Fibroblast of lung (primary cell): ENCODE data around the gene ERFE. TPM values are rescaled to one million over a fixed set of nuclear protein-coding genes. Genes with fewer than 3 reads are reported as not detected.
A peak's percentile ranks its signal among the peaks of the same experiment; 100 is the strongest.

Experiments used
- DNase-seq, 2 donors: peaks; one replicate each; pipeline versions ENCODE4 v3.0.0 to v3.0.0-alpha.2; 2010; ENCODE audit warnings: low read depth in 2 of 2
- H2AFZ ChIP-seq: 2 replicates; pipeline ENCODE4 v1.5.1; 2012; ENCODE audit warnings: low read length, control low read depth, inconsistent platforms
- H3K27ac ChIP-seq: 2 replicates; pipeline ENCODE4 v1.5.1; 2011; ENCODE audit warnings: low read length, control low read depth; ENCODE audit not compliant: insufficient read depth
- H3K27me3 ChIP-seq: 2 replicates; pipeline ENCODE4 v1.5.1; 2011; ENCODE audit warnings: mild to moderate bottlenecking, low read length; ENCODE audit not compliant: control insufficient read depth, insufficient read depth
- H3K36me3 ChIP-seq: 2 replicates; pipeline ENCODE4 v1.5.1; 2011; ENCODE audit warnings: low read length; ENCODE audit not compliant: control insufficient read depth, insufficient read depth
- H3K4me1 ChIP-seq: 2 replicates; pipeline ENCODE4 v1.5.1; 2011; ENCODE audit warnings: low read length; ENCODE audit not compliant: control insufficient read depth, insufficient read depth; ENCODE audit errors: extremely low read depth
- H3K4me2 ChIP-seq: 2 replicates; pipeline ENCODE4 v1.5.1; 2011; ENCODE audit warnings: low read length, control low read depth; ENCODE audit not compliant: insufficient read depth; ENCODE audit errors: extremely low read depth
- H3K4me3 ChIP-seq, 4 experiments: fragments of 200-600 bp in 1 of 4; sonication (generic) in 1 of 4; replicated peaks in 1 of 4; 2 replicates each; pipeline ENCODE4 v1.5.1; 2011 to 2016; ENCODE audit warnings: low read length in 4 of 4, low read depth in 3 of 4, mild to moderate bottlenecking in 3 of 4, control low read depth in 2 of 4, inconsistent platforms in 1 of 4, mixed read lengths in 1 of 4; ENCODE audit not compliant: insufficient read depth in 1 of 4; ENCODE audit errors: control extremely low read depth in 1 of 4
- H3K79me2 ChIP-seq: 2 replicates; pipeline ENCODE4 v1.5.1; 2012; ENCODE audit warnings: mild to moderate bottlenecking, low read length, inconsistent platforms; ENCODE audit not compliant: control insufficient read depth, insufficient read depth
- H3K9ac ChIP-seq: 2 replicates; pipeline ENCODE4 v1.5.1; 2011; ENCODE audit warnings: mild to moderate bottlenecking, low read length, control low read depth; ENCODE audit not compliant: insufficient read depth
- H3K9me3 ChIP-seq: 2 replicates; pipeline ENCODE4 v1.5.1; 2012; ENCODE audit warnings: low read depth, low read length; ENCODE audit not compliant: control insufficient read depth, insufficient read depth
- H4K20me1 ChIP-seq: 2 replicates; pipeline ENCODE4 v1.5.1; 2011; ENCODE audit warnings: low read length; ENCODE audit not compliant: control insufficient read depth, insufficient read depth; ENCODE audit errors: extremely low read depth
- EZH2 ChIP-seq: IDR thresholded peaks from 2 replicates; pipeline ENCODE4 v1.5.1; 2012; ENCODE audit warnings: low read length, control low read depth, mild to moderate bottlenecking; ENCODE audit errors: missing control alignments
- polyA plus RNA-seq, 2 donors: library from polyadenylated mRNA; depleted of rRNA in 1 of 2; stranded (reverse) in 1 of 2; unstranded in 1 of 2; fragments of >200 nt; gene quantifications; 2 replicates each; pipeline ENCODE4 v1.2.1, GENCODE V29; 2011 to 2012; ENCODE audit warnings: missing spikeins in 1 of 2
- total RNA-seq: library from RNA; depleted of rRNA; stranded (reverse); fragments of >200 nt; gene quantifications from 2 replicates; pipeline ENCODE4 v1.2.1, GENCODE V29; 2014
- TF ChIP-seq, protein P1 (sequence below), 2 donors: IDR thresholded peaks in 1 of 2; conservative IDR thresholded peaks in 1 of 2; 1 replicate in 1 of 2; 2 replicates in 1 of 2; pipeline ENCODE4 v1.5.1; 2011 to 2012; ENCODE audit warnings: low read length in 2 of 2, control low read depth in 1 of 2, inconsistent platforms in 1 of 2, low read depth in 1 of 2, mild to moderate bottlenecking in 1 of 2

Gene ERFE
- total and polyA plus RNA-seq, 2 donors (not counting 1 experiment from before 2014, with no cell fraction given) = 1.5 to 8.3 TPM

DNA sequence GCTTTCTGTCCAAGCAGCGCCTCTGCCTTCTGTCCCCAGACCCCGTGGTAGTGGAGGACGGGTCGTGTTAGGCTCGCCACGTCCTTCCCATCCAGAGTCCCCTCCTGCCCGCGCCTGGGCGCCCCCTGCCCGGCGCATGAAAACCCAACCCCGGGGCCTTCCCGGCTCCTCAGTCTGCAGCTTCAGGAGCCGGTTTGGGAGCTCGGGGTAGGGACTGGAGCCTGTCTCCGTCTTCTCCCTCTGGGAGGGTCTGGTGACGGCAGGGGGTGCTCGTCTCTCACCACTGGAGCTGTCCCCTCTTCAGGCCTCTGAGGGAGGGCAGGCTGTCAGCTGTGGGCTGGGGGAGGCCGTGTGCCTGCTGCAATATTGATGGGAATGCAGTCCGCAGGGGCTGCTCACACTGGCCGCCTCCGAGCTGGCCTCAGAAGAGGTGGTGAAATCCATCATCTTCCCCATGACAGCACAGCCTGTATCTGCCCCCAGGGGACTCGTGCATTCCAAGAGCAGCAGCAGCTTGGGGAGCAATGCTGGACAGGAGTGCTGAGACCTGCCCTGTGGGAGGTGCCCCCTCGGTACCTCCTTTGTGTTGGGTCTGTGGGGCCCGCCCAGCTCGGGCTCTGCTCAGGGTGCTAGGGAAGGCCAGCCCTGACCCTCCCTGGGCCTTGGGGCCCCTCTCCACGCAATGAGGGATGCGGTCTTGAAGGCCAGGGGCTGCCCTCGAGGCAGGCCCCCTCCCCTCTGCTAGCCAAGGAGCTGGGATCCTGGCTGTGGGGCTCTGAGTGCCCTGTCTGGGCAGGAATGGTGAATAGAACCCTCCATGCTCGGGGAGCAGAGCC lies 38.1 kb upstream of the ERFE start:
- Histone ChIP-seq H3K4me1 (no peaks in the 10 kb centered on the region), H3K4me2 (no peak overlapping the region), H2AFZ (no peak overlapping the region), H3K4me3 (no peak overlapping the region), H3K27me3 (peaks cover 9% of the 10 kb centered on the region), H3K9me3 (no peaks in the 10 kb centered on the region), H3K9ac (no peak overlapping the region), H3K36me3 (no peaks in the 10 kb centered on the region), H3K27ac (no peak overlapping the region), H3K79me2 (no peaks in the 10 kb centered on the region), H4K20me1 (no peaks in the 10 kb centered on the region)
- peak in 1 of 2 donors; percentile 10 for DNase-seq
- no peak for TF ChIP-seq EZH2
- TF ChIP-seq, protein P1, sequence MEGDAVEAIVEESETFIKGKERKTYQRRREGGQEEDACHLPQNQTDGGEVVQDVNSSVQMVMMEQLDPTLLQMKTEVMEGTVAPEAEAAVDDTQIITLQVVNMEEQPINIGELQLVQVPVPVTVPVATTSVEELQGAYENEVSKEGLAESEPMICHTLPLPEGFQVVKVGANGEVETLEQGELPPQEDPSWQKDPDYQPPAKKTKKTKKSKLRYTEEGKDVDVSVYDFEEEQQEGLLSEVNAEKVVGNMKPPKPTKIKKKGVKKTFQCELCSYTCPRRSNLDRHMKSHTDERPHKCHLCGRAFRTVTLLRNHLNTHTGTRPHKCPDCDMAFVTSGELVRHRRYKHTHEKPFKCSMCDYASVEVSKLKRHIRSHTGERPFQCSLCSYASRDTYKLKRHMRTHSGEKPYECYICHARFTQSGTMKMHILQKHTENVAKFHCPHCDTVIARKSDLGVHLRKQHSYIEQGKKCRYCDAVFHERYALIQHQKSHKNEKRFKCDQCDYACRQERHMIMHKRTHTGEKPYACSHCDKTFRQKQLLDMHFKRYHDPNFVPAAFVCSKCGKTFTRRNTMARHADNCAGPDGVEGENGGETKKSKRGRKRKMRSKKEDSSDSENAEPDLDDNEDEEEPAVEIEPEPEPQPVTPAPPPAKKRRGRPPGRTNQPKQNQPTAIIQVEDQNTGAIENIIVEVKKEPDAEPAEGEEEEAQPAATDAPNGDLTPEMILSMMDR (conservative IDR thresholded peaks at IDR 0.05 in 1 of 2, IDR thresholded peaks at IDR 0.05 in 1 of 2; ENCODE audit: low read depth in 1 of 2, low read length in 2 of 2) = peak in 1 of 2 donors; percentile 14

DNA sequence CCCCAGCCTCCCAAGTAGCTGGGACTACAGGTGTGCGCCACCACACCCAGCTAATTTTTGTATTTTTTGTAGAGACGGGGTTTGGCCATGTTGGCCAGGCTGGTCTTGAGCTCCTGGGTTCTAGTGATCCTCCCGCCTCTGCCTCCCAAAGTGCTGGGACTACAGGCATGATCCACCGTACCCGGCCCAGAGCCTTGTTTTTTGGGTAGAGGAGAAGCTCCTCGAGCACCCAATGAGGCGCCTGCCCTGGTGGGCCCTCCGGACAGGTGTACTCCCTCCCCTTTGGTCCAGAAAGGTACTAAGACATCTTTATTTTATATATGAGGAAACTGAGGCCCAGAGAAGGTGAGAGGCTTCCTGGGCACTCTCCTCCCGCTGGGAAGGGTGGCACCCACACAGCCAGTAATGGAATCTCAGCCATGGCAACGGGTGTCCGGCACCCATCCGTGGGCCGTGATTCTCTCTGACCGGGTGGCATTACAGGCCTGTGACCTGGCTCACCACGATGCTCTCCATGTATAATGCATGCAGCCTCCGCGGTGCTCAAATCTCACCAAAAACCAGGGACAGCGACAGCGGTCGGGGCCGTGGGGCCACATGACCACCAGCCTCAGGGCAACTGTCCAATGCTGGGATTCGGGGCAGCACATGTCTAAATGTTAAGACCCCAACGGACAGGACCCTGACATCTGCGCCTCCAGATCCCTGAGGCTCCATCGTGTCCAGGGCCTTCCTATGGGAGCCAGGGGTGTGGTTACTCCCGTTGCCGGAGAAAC lies 37.1 kb upstream of the ERFE start:
- Histone ChIP-seq H3K9me3 (no peaks in the 10 kb centered on the region), H3K79me2 (no peaks in the 10 kb centered on the region), H3K9ac (no peak overlapping the region), H3K4me2 (no peak overlapping the region), H2AFZ (no peak overlapping the region), H3K27ac (no peak overlapping the region), H3K36me3 (no peaks in the 10 kb centered on the region), H3K4me3 (no peak overlapping the region), H4K20me1 (no peaks in the 10 kb centered on the region), H3K4me1 (peaks cover under 1% of the 10 kb centered on the region), H3K27me3 (peaks cover 9% of the 10 kb centered on the region)
- TF ChIP-seq EZH2 = no peak
- TF ChIP-seq, protein P1 (conservative IDR thresholded peaks at IDR 0.05 in 1 of 2, IDR thresholded peaks at IDR 0.05 in 1 of 2; ENCODE audit: low read depth in 1 of 2, low read length in 2 of 2) = no peak
- DNase-seq = no peak
